ENCODE data around the gene NKPD1. TPM values are rescaled to one million over a fixed set of nuclear protein-coding genes. Genes with fewer than 3 reads are reported as not detected.
A peak's percentile ranks its signal among the peaks of the same experiment; 100 is the strongest.

The NKPD1 gene
- total and polyA plus RNA-seq, 2 donors (not counting 1 experiment from before 2014, with no cell fraction given), result 0.27 to 0.36 TPM

DNA sequence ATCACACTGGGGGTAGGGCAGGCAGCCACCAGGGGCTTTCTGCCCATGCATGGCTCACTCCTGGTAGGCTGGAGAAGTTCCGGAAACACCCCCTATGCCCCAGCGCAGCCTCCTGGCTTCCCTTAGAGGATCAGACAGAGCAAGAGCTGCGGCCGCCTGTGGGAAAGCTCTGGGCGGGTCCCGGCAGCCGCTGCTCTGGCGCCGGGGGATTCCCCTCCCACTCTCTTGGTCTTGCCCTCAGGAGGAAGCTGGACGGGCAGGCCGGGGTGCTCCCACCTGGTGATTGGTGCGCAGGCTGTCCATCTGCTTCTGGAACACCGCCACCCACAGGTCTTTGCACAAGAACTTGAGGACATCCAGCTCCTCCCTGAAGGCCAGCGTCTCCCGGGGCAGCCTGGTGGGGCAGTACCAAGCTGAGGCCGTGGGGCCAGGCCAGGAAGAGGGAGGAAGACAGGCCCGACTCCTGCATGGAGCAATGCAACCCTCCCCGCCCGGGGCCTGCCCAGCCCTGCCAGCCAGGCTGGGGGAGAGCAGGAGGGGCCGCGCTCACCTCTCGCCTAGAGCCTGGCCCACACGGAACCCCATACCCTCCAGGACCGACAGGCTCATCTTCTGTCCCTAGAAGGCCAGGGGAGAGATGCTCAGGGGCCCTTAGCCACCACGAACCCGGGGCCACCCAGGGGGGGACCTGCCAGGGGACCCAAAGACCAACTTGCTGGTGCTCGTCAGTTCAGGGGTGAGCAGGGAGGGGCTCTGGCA, 4.0 kb upstream of the NKPD1 start:
- Mint-ChIP-seq H3K27ac (no peak overlapping the region), H3K27me3 (peaks cover 10% of the 10 kb centered on the region), H3K9me3 (ENCODE audit: insufficient read depth) (no peaks in the 10 kb centered on the region), H3K4me1 (peaks cover 21% of the 10 kb centered on the region), H3K4me3 (no peak overlapping the region)
- peaks cover 0 to 3% (median 0%) of the 10 kb centered on the region in 4 experiments for H3K27me3 ChIP-seq (replicated peaks in 1 of 4; ENCODE audit: control extremely low read depth in 1 of 4, control insufficient read depth in 3 of 4, insufficient read depth in 4 of 4, low read length in 3 of 4)
- POLR2A ChIA-PET, result interaction anchor here (0.8 kb wide), 1 partner anchor 13 kb away, joined by 4 read pairs; the partner anchor contains the start of genes BLOC1S3 and TRAPPC6A
- TF ChIP-seq, protein P1, sequence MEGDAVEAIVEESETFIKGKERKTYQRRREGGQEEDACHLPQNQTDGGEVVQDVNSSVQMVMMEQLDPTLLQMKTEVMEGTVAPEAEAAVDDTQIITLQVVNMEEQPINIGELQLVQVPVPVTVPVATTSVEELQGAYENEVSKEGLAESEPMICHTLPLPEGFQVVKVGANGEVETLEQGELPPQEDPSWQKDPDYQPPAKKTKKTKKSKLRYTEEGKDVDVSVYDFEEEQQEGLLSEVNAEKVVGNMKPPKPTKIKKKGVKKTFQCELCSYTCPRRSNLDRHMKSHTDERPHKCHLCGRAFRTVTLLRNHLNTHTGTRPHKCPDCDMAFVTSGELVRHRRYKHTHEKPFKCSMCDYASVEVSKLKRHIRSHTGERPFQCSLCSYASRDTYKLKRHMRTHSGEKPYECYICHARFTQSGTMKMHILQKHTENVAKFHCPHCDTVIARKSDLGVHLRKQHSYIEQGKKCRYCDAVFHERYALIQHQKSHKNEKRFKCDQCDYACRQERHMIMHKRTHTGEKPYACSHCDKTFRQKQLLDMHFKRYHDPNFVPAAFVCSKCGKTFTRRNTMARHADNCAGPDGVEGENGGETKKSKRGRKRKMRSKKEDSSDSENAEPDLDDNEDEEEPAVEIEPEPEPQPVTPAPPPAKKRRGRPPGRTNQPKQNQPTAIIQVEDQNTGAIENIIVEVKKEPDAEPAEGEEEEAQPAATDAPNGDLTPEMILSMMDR (IDR thresholded peaks at IDR 0.05), result no peak
- TF ChIP-seq EZH2 (IDR thresholded peaks at IDR 0.05; ENCODE audit: borderline replicate concordance, insufficient read depth, low read depth, low read length, poor library complexity, severe bottlenecking), result no peak
- 36% methylated on average over 24 of the region's 27 CpGs for WGBS (ENCODE audit: insufficient coverage)
- peaks cover 13 to 16% of the 10 kb centered on the region in 2 donors for H3K4me1 ChIP-seq (ENCODE audit: control insufficient read depth in 2 of 2, insufficient read depth in 2 of 2, low read length in 2 of 2)
- H3K4me3 ChIP-seq (ENCODE audit: control extremely low read depth in 1 of 5, extremely low read depth in 1 of 5, insufficient read depth in 1 of 5, low read depth in 2 of 5, low read length in 4 of 5), result no peak overlapping the region
- H3K9me3 ChIP-seq (ENCODE audit: control extremely low read depth in 1 of 3, control insufficient read depth in 2 of 3, insufficient read depth in 1 of 3, low read length in 2 of 3), result peaks cover 0 to 3% (median 0%) of the 10 kb centered on the region in 3 donors
- H3K27ac ChIP-seq (ENCODE audit: low read length in 2 of 2), result peak overlapping the region in 1 of 2 donors; percentile 42
- ATAC-seq (ENCODE audit: low read depth), result peak; percentile 75
- peak overlapping the region; percentile 49 for H2AFZ ChIP-seq (ENCODE audit: insufficient read depth, low read depth, low read length, poor library complexity, severe bottlenecking)
- H3K36me3 ChIP-seq (replicated peaks in 1 of 2; ENCODE audit: control extremely low read depth in 1 of 2, control insufficient read depth in 1 of 2, extremely low read depth in 1 of 2, insufficient read depth in 2 of 2, low read length in 1 of 2), result peaks cover 0 to under 1% of the 10 kb centered on the region in 2 experiments
- H3K4me2 ChIP-seq (replicated peaks; ENCODE audit: low read depth, low read length, poor library complexity, severe bottlenecking), result peak overlapping the region; percentile 71
- peaks cover 12% of the 10 kb centered on the region for H4K20me1 ChIP-seq (ENCODE audit: control insufficient read depth, insufficient read depth, low read length, poor library complexity, severe bottlenecking)
- H3K79me2 ChIP-seq (ENCODE audit: control insufficient read depth, insufficient read depth, low read length), result peaks cover 20% of the 10 kb centered on the region
- DNase-seq, result peak; percentile 70
- CTCF ChIA-PET, result interaction anchor here (1.0 to 1.2 kb wide), 3 partner anchors 14 to 72 kb away, joined by 3 to 5 read pairs (median 3); partner anchors contain the start of genes BLOC1S3 and PPP1R37
- intact Hi-C loops (cut with micrococcal nuclease), result no loop called here
- H3K9ac ChIP-seq (ENCODE audit: low read length), result peak overlapping the region; percentile 32

All from B cell (primary cell).